ENCODE data around the gene ESPN.
"Not testable (repeated sequence)": the region's sequence is repeated elsewhere in the genome, so short reads cannot be mapped to it uniquely, and the experiment has no call there.

The ESPN gene

DNA sequence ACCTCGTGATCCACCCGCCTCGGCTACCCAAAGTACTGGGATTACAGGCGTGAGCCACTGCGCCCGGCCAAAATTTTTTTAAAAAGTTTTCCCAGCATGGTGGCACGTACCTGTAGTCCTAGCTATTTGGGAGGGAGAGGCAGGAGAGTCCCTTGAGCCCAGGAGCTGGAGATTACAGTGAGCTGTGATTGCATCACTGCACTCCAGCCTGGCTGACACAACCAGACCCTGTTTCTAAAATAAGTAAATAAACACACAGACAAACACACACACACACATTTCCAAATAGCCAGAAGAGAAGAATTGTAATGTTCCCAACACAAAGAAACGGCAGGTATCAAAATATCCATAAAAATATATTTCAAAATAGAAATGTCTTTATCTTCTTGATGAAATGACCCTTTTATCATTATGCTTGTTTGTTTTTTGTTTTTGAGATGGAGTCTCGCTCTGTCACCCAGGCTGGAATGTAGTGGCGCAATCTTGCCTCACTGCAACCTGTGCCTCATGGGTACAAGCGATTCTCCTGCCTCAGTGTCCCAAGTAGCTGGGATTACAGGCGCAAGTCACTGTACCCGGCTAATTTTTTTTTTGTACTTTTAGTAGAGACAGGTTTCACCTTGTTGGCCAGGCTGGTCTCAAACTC is 14.2 kb upstream of the ESPN start:
- no peak for DNase-seq

DNA sequence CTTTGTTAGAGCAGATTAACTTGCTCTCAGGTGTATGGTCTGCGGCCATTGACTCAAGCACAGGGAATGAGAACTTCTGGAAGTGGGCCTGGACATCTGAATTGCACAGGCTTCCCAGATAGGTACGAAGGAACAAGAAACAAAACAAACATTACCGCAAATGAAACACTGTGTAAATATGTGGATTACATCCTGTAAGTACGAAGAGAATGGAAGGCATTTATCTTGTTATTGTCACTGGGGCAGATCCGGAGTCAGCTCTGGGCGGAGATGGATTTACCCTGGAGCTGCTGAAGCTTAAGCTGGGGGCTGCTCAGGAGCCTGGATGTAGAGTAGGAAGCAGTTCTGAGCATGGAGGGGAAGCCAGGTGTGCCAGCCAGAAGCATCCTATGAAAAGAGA is 11.7 kb upstream of the ESPN start:
- no peak for DNase-seq

DNA sequence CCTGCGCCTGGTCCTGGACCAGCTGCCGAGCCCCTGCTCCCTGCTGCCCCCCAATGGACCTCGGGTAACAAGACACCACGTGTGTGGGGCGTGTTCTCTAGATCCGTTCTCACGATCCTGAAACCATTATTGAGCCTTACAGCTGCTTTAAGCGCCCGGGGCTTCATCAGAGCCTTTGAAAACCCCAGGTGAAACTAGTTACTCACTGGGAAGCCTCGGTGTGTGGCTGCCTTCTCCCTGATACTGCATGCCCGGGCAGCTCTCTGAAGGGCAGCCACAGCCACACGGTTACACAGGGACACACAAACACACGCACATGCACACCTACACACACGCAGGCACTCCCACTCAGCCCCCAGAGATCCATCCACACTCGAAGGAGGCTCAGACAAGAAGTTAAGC is 10.1 kb upstream of the ESPN start:
- peak; percentile 49 for DNase-seq

DNA sequence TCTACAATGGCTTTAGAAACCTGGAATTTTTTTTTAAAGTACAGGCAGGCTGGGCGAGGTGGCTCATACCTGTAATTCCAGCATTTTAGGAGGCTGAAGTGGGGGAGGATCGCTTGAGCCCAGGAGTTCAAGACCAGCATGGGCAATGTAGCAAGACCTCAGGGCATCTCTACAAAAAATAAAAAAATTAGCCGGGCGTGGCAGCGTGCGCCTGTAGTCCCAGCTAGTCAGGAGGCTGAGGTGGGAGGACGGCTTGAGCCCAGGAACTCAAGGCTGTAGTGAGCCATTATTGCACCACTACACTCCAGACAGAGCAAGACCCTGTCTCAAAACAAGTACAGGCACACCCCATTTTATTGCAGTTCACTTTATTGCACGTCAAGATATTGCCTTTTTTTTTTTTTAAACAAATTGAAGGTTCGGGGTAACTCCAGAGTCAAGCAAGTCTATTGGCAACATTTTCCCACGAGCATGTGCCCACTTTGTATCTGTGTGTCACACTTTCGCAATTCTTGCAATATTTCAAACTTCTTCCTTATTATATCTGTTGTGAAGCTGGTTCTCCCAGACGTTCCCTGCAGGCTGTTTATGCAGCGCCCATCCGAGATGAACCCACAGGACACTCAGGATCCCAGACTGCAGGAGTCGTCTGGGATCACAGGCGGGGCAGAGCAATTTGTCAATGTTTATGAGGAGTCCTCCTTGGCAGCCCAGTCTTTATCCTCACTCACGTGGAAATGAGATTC is 9.5 kb upstream of the ESPN start:
- DNase-seq, result no peak

- DNase-seq, result no peak
Observed at GRCh38 chr1:6416295-6416656, 8.3 kb upstream of the ESPN start.

DNA sequence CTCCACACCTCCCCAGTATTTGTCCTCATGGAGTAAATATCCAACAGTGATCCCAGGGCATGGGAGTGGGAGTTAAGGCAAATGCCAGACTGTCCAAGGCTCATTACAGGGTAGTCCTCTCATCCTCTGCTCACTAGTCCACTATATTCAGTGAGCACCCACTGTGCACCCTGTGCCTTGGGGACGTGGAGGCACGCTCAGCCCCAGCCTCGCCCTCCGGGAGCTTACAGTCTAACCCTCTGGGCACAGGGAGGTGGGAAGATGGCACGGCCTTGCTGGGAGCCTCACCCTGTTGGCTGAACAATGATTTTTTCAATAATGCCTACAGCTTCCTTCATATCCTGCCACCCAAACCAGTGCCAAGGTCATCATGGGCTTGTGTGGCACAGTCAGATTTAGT is 7.7 kb upstream of the ESPN start:
- DNase-seq, result no peak

DNA sequence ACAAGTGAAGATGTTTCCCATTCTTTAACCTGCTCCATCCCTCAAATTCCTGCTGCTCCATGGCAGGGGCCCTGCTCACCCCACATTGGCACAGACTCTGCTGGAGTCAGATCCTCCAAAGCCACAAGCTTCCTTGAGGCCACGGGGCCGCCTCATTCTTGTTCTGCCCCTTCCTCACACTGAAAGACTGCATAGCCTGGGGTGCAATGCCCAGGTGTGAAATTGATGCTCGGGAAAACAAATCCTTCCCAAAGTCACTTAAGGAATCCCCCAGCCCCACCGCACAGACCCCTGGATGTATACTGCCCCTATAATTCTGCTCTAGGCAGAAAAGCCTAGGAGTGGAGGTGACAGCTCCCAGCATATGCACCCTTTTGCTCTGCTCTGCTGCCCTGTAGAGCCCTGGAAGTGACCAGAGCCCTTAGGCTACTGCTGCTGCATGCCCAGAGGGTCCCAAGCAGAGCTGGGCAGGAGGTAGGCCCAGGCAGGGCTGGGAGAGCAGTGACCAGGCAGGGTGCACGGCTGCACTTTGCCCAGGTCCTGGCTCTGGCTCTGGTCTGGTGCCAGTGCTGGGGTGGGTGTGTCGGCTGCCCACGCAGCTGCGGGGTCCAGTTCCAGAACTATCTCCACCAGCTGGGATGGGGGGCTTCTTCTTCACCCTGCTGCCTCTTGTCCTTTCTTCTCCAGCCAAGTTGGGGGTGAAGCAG is 6.5 kb upstream of the ESPN start:
- DNase-seq, result no peak

- DNase-seq, result no peak
Observed at GRCh38 chr1:6418668-6419396, 5.7 kb upstream of the ESPN start.

GRCh38 chr1:6419397-6419803 is 5.2 kb upstream of the ESPN start:
- no peak for DNase-seq

DNA sequence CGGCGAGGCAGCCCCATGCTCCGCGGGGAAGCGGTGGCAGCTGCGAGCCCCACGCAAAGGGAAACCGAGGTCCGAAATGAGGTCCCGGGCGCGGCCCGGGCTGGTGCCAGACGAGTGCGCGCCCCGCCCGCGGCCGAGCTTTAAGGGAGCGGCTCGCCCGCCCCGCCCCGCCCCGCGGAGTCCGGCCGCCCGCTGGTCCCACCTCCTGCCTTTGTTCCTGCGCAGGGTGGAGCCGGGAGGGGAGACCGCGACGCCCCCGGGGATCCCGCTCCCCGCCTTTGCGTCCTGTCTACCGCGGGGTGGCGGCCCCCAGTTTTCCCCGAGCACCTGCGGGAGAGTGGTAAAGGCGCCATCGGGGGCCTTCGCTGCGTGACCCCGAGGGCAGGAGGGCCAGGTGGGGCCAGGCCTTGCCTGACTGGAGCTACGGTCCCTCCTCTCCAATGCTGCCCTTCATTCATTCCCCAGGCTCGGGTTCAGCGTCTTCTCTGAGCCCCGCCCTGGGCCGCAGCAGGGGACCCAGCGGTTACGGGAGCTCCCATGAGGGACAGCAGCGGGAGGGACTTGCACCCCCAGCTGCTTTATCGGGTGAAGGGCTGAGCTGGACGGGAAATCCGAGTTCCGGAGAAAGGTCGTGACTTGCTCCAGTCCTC is 4.6 kb upstream of the ESPN start, which contains the start of gene HES2:
HES2 (minus strand) TSS at position 116 of the 650 bp plus-strand sequence; CDS start at position 17, 99 bp downstream.
- no peak for DNase-seq

DNA sequence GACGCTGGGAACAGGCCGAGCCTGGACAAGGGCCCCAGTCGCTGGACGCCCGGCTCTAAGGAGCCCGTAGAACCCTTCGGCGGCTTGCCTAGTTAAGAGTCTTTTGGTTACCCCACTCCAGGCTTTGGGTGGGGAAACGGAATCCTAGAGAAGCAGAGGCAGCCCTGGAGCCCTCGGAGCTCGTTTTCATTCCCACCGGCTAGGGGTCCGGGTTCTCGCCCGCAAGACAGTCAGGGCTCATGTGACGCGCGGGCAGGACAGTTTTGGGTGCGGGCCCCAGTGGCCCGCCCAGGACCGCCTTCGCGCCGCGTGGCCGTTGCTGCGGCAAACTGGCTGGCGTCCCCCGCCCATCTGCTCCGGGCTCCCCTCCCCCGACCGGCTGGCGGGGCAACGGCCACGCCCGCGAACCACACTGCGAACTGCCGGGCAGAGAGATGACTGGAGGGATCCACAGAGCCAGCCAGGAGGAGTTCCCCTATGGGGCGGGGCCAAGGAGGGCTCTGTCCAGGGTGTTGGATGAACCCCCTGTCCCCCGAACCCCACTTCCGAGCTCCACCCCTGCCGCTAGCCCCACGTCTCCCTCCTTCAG is 4.0 kb upstream of the ESPN start:
- DNase-seq, result no peak

DNA sequence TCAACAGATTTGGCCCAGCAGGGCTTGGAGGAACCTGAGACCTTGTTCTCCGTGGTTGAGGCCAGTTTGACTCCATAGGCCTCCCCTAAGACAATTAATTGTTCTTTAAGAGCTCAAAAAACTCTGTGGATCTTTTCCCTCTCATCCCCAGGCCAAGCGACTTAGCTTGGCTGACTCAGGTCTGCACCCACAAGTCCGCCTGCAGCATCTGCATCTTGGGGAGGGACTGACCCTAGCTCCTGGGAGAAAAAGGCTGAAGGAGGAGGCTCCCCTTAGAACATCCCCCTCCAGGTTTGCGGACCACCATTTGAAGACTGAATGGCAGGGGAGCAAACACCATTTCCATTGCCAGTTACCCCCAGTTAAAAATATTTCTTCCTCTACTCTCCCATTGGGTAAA is 3.3 kb upstream of the ESPN start:
- no peak for DNase-seq

GRCh38 chr1:6423321-6423999 is 1.1 kb upstream of the ESPN start:
- peak; percentile 56 for DNase-seq

- no peak for DNase-seq
Observed at GRCh38 chr1:6424000-6424565, 493 bp upstream of the ESPN start.

DNA sequence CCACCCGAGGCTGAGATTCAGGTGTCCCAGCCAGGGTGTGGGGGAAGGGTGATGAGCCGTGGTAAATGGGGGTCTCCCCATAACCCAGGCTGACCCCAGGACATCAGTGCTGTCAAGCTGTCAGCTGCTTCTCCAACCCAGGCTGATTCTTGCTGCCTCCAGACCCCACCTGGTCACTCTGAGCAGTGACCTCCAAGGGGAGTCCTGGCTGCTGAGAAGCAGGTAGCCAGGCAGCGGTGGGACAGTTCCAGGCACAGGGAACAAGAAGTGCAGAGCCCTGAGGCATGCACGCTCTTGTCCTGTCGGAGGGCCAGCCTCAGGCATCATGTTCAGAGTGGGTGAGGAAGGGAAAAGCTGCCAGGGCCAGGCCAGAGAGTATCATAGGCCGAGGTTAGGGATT is 1.1 kb downstream of the ESPN start:
- DNase-seq, result no peak

DNA sequence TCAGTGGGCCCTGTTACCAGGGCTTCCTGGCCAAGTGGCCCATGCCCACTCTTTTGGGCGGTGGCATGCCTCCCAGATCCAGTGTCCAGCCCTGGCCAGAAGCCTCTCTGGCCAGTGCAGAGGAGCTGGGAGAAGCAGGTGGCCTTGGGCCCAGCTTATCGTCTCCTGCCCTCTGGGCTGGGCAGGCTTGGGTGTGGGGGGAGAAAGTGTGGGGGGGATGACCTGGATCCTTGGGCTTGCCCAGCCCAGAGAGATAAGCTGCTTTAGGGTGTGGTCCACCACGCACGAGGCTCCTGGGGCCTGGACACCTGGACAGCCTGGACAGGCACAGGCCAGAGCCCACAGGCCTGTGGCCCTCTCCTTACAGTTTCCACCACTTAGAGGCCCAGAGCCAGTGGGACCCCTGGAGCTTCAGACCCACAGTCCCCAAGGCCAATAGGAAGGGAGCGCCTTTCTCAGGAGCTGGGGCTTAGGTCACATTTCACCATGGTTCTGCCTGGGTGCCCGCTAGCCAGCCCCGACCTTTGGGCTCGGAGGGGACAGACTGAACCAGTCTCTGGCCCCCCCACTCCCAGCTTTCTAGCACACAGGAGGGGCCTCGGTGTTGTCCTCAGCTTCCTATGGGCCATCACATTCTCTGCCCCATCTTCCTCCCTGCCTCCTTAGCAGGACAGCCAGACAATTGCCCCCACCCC is 1.8 kb downstream of the ESPN start:
- DNase-seq, result no peak

DNA sequence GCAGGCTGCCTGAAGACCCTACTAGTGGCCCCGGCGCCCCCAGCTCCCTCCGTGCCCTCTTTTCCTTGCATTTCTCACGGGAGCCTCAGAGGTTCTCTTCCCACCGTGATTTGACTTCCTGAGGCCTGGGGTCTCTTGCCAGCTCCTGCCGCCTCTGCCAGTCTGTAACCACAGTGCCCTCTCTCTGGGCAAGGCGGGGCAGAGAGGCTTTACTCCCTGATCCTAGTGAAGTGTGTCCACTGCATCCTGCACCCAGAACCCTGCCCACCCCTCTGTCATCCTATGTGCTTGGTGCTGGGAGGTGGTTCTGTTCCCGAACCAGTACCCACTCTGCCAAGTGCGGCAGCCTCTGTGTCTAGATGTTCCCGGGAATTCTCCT is 2.4 kb downstream of the ESPN start:
- no peak for DNase-seq

- no peak for DNase-seq
Observed at GRCh38 chr1:6427441-6428390, 3.1 kb downstream of the ESPN start.

- not testable (repeated sequence) for DNase-seq
Observed at GRCh38 chr1:6428453-6428852, 3.9 kb downstream of the ESPN start.
